Measurements from ENCODE around the gene WBP2. TPM values are rescaled to one million over a fixed set of nuclear protein-coding genes. Genes with fewer than 3 reads are reported as not detected.

WBP2 gene
- total RNA-seq, 1 experiment from 2014 or later = 51.8 TPM

DNA sequence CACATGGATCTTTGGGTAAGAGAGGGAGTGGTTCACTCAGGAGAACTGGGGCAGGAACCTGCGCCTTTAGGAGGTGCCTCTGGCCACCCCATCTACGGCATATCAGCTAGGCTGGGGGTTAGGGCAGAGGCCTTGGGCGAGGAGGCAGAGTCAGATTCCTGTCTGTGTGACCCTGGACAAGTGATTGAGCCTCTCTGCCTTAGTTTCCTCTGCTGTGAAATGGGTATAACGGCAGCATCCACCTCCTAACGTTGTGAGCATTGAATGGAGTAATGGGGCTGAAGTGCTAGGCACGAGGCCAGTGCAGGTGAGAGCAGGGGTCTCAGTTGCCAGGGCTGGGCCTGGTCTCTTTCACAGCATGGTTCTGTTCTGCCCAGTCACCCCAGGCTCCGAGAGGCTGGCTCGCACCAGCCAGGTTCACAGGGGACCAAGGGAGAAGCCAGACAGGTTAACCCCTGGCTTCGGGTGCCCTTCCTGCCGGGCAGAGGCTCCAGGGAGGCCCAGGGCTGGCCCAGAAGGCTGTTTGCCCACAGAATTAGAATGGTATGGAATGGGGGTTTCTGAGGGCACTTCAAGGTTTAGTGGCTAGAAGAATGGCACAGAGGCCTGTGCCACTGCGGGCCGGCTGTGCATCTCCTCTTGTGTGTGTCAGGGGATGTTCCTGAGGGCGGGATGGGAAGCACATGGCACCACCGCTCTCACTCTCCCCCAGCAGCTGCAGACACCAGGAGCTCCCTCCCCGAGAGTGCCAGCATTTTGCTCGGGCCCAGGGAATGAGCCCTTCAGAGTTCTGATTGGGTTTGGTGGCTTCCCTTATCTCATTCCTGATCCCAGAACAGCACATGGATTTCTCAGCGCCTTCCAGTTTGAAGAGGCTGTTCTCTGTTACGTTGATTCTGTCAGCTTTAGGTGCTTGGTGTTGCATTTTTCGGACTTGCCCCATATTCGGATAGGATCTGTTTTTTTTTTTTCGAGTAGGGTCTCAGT lies 34.7 kb downstream of the WBP2 start:
- H3K79me2 ChIP-seq (ENCODE audit: low read length) = no peaks in the 10 kb centered on the region
- no peaks in the 10 kb centered on the region for H3K9me3 ChIP-seq (ENCODE audit: low read length)
- ChIA-PET CTCF (interaction anchor here (0.6 kb wide), 1 partner anchor 35 kb away, joined by 3 read pairs; the partner anchor contains the start of gene WBP2), POLR2A (ENCODE audit: unreplicated experiment) (interaction anchor here (0.7 kb wide), 1 partner anchor 37 kb away, joined by 8 read pairs; no protein-coding TSS in a partner anchor)
- H3F3A ChIP-seq (ENCODE audit: low read length, unreplicated experiment) = no peaks in the 10 kb centered on the region
- intact Hi-C loops (cut with micrococcal nuclease) = no loop called here
- H4K20me1 ChIP-seq (ENCODE audit: low read length) = no peaks in the 10 kb centered on the region
- no peak overlapping the region for H3K9ac ChIP-seq (ENCODE audit: low read length)
- no peak overlapping the region for H3K27ac ChIP-seq (ENCODE audit: low read length)
- H3K4me2 ChIP-seq (ENCODE audit: low read length) = no peak overlapping the region
- TF ChIP-seq EZH2 (IDR thresholded peaks at IDR 0.05; ENCODE audit: low read length, unreplicated experiment) = no peak
- TF ChIP-seq EZH2phosphoT487 (IDR thresholded peaks at IDR 0.05; ENCODE audit: borderline replicate concordance, low read length) = no peak
- TF ChIP-seq, protein P1, sequence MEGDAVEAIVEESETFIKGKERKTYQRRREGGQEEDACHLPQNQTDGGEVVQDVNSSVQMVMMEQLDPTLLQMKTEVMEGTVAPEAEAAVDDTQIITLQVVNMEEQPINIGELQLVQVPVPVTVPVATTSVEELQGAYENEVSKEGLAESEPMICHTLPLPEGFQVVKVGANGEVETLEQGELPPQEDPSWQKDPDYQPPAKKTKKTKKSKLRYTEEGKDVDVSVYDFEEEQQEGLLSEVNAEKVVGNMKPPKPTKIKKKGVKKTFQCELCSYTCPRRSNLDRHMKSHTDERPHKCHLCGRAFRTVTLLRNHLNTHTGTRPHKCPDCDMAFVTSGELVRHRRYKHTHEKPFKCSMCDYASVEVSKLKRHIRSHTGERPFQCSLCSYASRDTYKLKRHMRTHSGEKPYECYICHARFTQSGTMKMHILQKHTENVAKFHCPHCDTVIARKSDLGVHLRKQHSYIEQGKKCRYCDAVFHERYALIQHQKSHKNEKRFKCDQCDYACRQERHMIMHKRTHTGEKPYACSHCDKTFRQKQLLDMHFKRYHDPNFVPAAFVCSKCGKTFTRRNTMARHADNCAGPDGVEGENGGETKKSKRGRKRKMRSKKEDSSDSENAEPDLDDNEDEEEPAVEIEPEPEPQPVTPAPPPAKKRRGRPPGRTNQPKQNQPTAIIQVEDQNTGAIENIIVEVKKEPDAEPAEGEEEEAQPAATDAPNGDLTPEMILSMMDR (conservative IDR thresholded peaks at IDR 0.05; ENCODE audit: low read depth, low read length) = no peak
- no TSS peak for BruUV-seq (replicated peaks)
- no peak overlapping the region for H2AFZ ChIP-seq (ENCODE audit: low read length)
- DNase-seq (no peak), ATAC-seq (no peak)
- H3K27me3 ChIP-seq (ENCODE audit: low read length) = no peaks in the 10 kb centered on the region
- H3K4me3 ChIP-seq (ENCODE audit: low read length) = no peak overlapping the region
- no peaks in the 10 kb centered on the region for H3K9me2 ChIP-seq (replicated peaks; ENCODE audit: low read length)
- peaks cover 2% of the 10 kb centered on the region for H3K4me1 ChIP-seq (ENCODE audit: insufficient read depth, low read length)
- peaks cover 14% of the 10 kb centered on the region; the same call in 1 of the 2 replicates for H3K36me3 ChIP-seq (ENCODE audit: low read depth, low read length)

DNA sequence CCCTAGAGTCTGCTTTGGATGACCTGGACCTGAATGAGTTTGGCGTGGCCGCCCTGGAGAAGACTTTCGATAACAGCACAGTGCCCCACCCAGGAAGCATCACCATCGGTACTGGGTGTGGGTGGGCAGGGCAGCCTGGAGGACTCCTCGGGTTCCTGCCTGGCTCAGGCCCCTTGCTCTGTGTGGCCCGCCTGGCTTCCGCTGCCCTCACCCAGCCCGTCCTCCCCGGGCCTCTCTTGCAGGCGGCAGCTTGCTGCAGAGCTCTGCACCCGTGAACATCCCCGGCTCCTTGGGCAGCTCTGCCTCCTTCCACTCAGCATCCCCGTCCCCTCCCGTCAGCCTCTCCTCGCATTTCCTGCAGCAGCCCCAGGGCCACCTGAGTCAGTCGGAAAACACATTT lies 35.5 kb downstream of the WBP2 start:
- H3K27me3 ChIP-seq (ENCODE audit: low read length) = no peaks in the 10 kb centered on the region
- H3K36me3 ChIP-seq (ENCODE audit: low read depth, low read length) = peaks cover 14% of the 10 kb centered on the region; the same call in 1 of the 2 replicates
- BruUV-seq (replicated peaks) = no TSS peak
- H3K4me2 ChIP-seq (ENCODE audit: low read length) = no peak overlapping the region
- POLR2A ChIA-PET (ENCODE audit: unreplicated experiment) = no interaction called here
- no peak overlapping the region for H2AFZ ChIP-seq (ENCODE audit: low read length)
- H3K79me2 ChIP-seq (ENCODE audit: low read length) = no peaks in the 10 kb centered on the region
- intact Hi-C loops (cut with micrococcal nuclease) = no loop called here
- H3K27ac ChIP-seq (ENCODE audit: low read length) = no peak overlapping the region
- no peaks in the 10 kb centered on the region for H3K9me3 ChIP-seq (ENCODE audit: low read length)
- no peaks in the 10 kb centered on the region for H3K9me2 ChIP-seq (replicated peaks; ENCODE audit: low read length)
- DNase-seq (no peak), ATAC-seq (no peak)
- no peak overlapping the region for H3K4me3 ChIP-seq (ENCODE audit: low read length)
- H3K9ac ChIP-seq (ENCODE audit: low read length) = no peak overlapping the region
- H3F3A ChIP-seq (ENCODE audit: low read length, unreplicated experiment) = no peaks in the 10 kb centered on the region
- TF ChIP-seq, protein P1 (conservative IDR thresholded peaks at IDR 0.05; ENCODE audit: low read depth, low read length) = no peak
- TF ChIP-seq EZH2 (IDR thresholded peaks at IDR 0.05; ENCODE audit: low read length, unreplicated experiment) (no peak), EZH2phosphoT487 (IDR thresholded peaks at IDR 0.05; ENCODE audit: borderline replicate concordance, low read length) (no peak)
- CTCF ChIA-PET = no interaction called here
- no peaks in the 10 kb centered on the region for H4K20me1 ChIP-seq (ENCODE audit: low read length)
- peaks cover 9% of the 10 kb centered on the region for H3K4me1 ChIP-seq (ENCODE audit: insufficient read depth, low read length)
